NB4 (cell line): Measurements from ENCODE around the gene SIX4.

Experiments
- CTCF ChIP-seq: IDR thresholded peaks from one replicate; pipeline ENCODE4 v1.5.1; 2012; ENCODE audit warnings: low read depth, low read length
- MAX ChIP-seq: IDR thresholded peaks from 2 replicates; pipeline ENCODE4 v1.6.1; 2011; ENCODE audit warnings: low read depth, low read length
- POLR2A ChIP-seq: IDR thresholded peaks from 2 replicates; pipeline ENCODE4 v1.6.1; 2011; ENCODE audit warnings: mild to moderate bottlenecking; ENCODE audit not compliant: insufficient read length; ENCODE audit errors: extremely low read depth

- TF ChIP-seq CTCF, result no peak
- no peak for TF ChIP-seq POLR2A
- no peak for TF ChIP-seq MAX
Observed at GRCh38 chr14:60695327-60695726, 28.8 kb downstream of the SIX4 start.
